Muscle of leg (tissue), 11 donors: ENCODE results near the gene SCN7A. TPM values are rescaled to one million over a fixed set of nuclear protein-coding genes. Genes with fewer than 3 reads are reported as not detected.
"Not testable (repeated sequence)": the region's sequence is repeated elsewhere in the genome, so short reads cannot be mapped to it uniquely, and the experiment has no call there.

ENCODE experiments used
- DNase-seq: peaks from one replicate; pipeline ENCODE4 v3.0.0; 2013
- H3K27ac ChIP-seq: one replicate; pipeline ENCODE4 v1.5.1; 2013; ENCODE audit warnings: mild to moderate bottlenecking, low read length, control low read depth
- H3K27me3 ChIP-seq: one replicate; pipeline ENCODE4 v1.6.1; 2013; ENCODE audit warnings: low read length; ENCODE audit not compliant: control insufficient read depth, insufficient read depth
- H3K36me3 ChIP-seq: one replicate; pipeline ENCODE4 v1.6.1; 2013; ENCODE audit warnings: low read length; ENCODE audit not compliant: control insufficient read depth, insufficient read depth
- H3K4me1 ChIP-seq: one replicate; pipeline ENCODE4 v1.6.1; 2013; ENCODE audit warnings: low read length; ENCODE audit not compliant: control insufficient read depth, insufficient read depth
- H3K4me3 ChIP-seq: one replicate; pipeline ENCODE4 v1.5.1; 2013; ENCODE audit warnings: low read length, control low read depth
- H3K9me3 ChIP-seq: replicated peaks from 2 replicates; pipeline ENCODE4 v1.6.1; 2013; ENCODE audit warnings: low read depth, low read length; ENCODE audit not compliant: control insufficient read depth
- WGBS: methylation state at CpG from one replicate; pipeline ENCODE4 v1.1.5; 2013; ENCODE audit warnings: missing lambda C conversion rate; ENCODE audit not compliant: insufficient coverage; 5-methylcytosine and 5-hydroxymethylcytosine counted together
- polyA plus RNA-seq, 8 donors: library from polyadenylated mRNA; unstranded; fragments of 120-200 nt; gene quantifications; one replicate each; pipeline versions ENCODE4 v1.2.1 to v1.2.3, GENCODE V29; 2013; ENCODE audit warnings: inconsistent platforms in 1 of 8, low replicate concordance in 1 of 8; ENCODE audit not compliant: insufficient read length in 8 of 8, insufficient read depth in 1 of 8
- total RNA-seq: library from RNA; stranded (reverse); fragments of 120-200 nt; gene quantifications from one replicate; pipeline ENCODE4 v1.2.4, GENCODE V29; 2013

The SCN7A gene
- total and polyA plus RNA-seq, 9 donors, result 32.9 to 83.2 (median 57.8) TPM

- no peak for DNase-seq
- H3K27me3 ChIP-seq, result no peaks in the 10 kb centered on the region
- no peaks in the 10 kb centered on the region for H3K36me3 ChIP-seq
- H3K9me3 ChIP-seq, result no peaks in the 10 kb centered on the region
- no peaks in the 10 kb centered on the region for H3K4me1 ChIP-seq
- 80% methylated on average over 1 of the region's 3 CpGs for WGBS
- no peak overlapping the region for H3K4me3 ChIP-seq
- no peak overlapping the region for H3K27ac ChIP-seq
Observed at GRCh38 chr2:166365239-166365638, 128.8 kb downstream of the SCN7A start.

- H3K36me3 ChIP-seq, result no peaks in the 10 kb centered on the region
- WGBS, result no CpG with 5 or more reads among the region's 9 CpGs
- H3K4me3 ChIP-seq, result no peak overlapping the region
- DNase-seq, result no peak
- no peaks in the 10 kb centered on the region for H3K4me1 ChIP-seq
- H3K9me3 ChIP-seq, result no peaks in the 10 kb centered on the region
- no peaks in the 10 kb centered on the region for H3K27me3 ChIP-seq
- no peak overlapping the region for H3K27ac ChIP-seq
Observed at GRCh38 chr2:166364476-166365161, 129.4 kb downstream of the SCN7A start.

GRCh38 chr2:166361351-166362153, 132.5 kb downstream of the SCN7A start:
- WGBS, result no CpG with 5 or more reads among the region's 3 CpGs
- DNase-seq, result peak; percentile 33
- Histone ChIP-seq H3K27me3 (no peaks in the 10 kb centered on the region), H3K9me3 (no peaks in the 10 kb centered on the region), H3K36me3 (no peaks in the 10 kb centered on the region), H3K4me1 (no peaks in the 10 kb centered on the region), H3K27ac (no peak overlapping the region), H3K4me3 (no peak overlapping the region)

GRCh38 chr2:166360906-166361305, 133.1 kb downstream of the SCN7A start:
- WGBS, result no CpG with 5 or more reads among the region's 2 CpGs
- Histone ChIP-seq H3K27ac (no peak overlapping the region), H3K27me3 (no peaks in the 10 kb centered on the region)

GRCh38 chr2:166360426-166360825, 133.6 kb downstream of the SCN7A start:
- H3K4me1 ChIP-seq, result no peaks in the 10 kb centered on the region

More at GRCh38 chr2:166360906-166361305, 133.1 kb downstream of the SCN7A start:
- Histone ChIP-seq H3K4me1 (no peaks in the 10 kb centered on the region), H3K36me3 (no peaks in the 10 kb centered on the region), H3K4me3 (no peak overlapping the region), H3K9me3 (no peaks in the 10 kb centered on the region)
- DNase-seq, result no peak

GRCh38 chr2:166357950-166358321, 136.1 kb downstream of the SCN7A start:
- DNase-seq, H3K4me3 ChIP-seq, H3K36me3 ChIP-seq, H3K4me1 ChIP-seq, H3K27me3 ChIP-seq, H3K27ac ChIP-seq, H3K9me3 ChIP-seq: not testable (repeated sequence)
- 94% methylated on average over 3 of the region's 4 CpGs for WGBS

More at GRCh38 chr2:166360426-166360825, 133.6 kb downstream of the SCN7A start:
- DNase-seq, result no peak
- H3K9me3 ChIP-seq, result no peaks in the 10 kb centered on the region
- no peak overlapping the region for H3K27ac ChIP-seq
- H3K27me3 ChIP-seq, result no peaks in the 10 kb centered on the region
- no peak overlapping the region for H3K4me3 ChIP-seq
- H3K36me3 ChIP-seq, result no peaks in the 10 kb centered on the region

GRCh38 chr2:166357068-166357949, 136.7 kb downstream of the SCN7A start:
- Histone ChIP-seq H3K4me3 (no peak overlapping the region), H3K4me1 (no peaks in the 10 kb centered on the region), H3K36me3 (no peaks in the 10 kb centered on the region), H3K27me3 (no peaks in the 10 kb centered on the region), H3K9me3 (no peaks in the 10 kb centered on the region), H3K27ac (no peak overlapping the region)
- DNase-seq, result no peak
- WGBS, result 62% methylated on average over 4 of the region's 7 CpGs

Other genes with a start within 250 kb of the SCN7A start
- gene SCN9A, start 118.3 kb downstream of the SCN7A start, total RNA-seq, result 5.2 TPM
- gene SCN9A, start 118.3 kb downstream of the SCN7A start, polyA plus RNA-seq, result 1 to 10 TPM; 3.0 to 5.8 (median 3.7) TPM